NCI-H1092 (cell line): ENCODE data around the gene HSPA1L.

ENCODE experiments used
- DNase-seq: peaks from one replicate; lab custom pipeline; 2025; lab: John Stamatoyannopoulos, UW

HSPA1L gene

GRCh38 chr6:31781244-31782125, 33.6 kb downstream of the HSPA1L start:
- no peak for DNase-seq

- DNase-seq, result no peak
Measured at GRCh38 chr6:31780507-31781243, 34.4 kb downstream of the HSPA1L start.

DNA sequence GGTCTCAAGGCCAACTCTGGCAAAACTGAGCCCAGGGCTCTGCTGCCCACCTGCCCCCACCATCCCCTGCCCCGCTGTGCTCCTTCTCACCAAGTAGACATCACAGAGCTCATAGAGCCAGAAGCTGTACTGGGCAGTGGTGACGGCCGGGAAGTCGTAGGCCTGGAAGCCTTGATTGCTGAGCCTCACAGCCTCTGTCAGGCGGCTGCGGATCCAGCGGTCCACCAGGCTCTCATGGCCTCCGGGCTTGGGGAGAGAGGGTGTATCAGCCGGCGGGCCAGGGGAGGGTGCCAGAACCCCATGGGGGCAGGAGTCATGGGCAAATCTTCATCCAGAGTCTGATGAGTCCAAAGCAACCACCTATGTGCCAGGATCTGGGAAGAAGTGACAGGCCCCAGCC, 35.2 kb downstream of the HSPA1L start:
- DNase-seq, result no peak

- no peak for DNase-seq
Measured at GRCh38 chr6:31778999-31779885, 35.8 kb downstream of the HSPA1L start.

DNA sequence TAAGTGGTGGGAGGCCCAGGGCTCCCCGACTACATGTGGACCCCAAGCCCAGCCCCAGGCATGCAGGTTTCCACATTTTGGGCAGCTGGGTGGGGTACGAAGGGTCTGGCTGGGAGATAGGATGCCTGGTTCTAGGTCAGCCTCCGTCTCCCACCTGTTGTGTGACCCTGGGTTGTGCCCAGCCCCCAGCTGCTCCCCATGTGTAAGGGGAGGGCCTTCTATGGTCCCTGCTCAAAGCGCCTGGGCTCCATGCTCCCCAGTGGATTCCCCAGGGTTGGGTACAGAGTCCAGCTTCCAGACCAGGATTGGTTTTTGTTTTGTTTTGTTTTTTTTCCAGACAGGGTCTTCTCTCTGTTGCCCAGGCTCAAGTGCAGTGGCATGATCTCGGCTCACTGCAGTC, 36.9 kb downstream of the HSPA1L start:
- DNase-seq, result no peak

DNA sequence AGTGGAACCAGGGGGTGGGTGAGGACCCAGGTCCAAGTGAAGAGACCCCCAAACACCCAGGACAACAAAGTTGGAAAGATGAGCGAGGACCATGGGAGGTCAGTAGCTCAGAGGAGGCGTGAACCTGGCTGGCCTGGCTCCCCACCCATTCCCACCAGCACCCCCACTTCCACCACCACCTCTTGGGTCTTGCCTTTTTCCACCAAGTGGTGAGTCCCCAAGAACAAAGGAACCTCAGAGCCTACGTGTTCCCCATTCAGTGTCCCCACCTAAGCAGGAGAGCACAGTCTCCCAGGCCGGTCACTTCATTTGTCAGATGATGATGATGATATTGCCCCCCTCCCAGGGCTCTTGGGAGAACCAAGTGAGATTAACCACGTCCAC, 37.4 kb downstream of the HSPA1L start:
- DNase-seq, result no peak

- DNase-seq, result peak; percentile 9
Measured at GRCh38 chr6:31776989-31777666, 38.0 kb downstream of the HSPA1L start, which contains the start of gene VWA7. Gene VWA7 (minus strand): TSS chr6:31777328. CDS start chr6:31776779, 549 bp downstream.

DNA sequence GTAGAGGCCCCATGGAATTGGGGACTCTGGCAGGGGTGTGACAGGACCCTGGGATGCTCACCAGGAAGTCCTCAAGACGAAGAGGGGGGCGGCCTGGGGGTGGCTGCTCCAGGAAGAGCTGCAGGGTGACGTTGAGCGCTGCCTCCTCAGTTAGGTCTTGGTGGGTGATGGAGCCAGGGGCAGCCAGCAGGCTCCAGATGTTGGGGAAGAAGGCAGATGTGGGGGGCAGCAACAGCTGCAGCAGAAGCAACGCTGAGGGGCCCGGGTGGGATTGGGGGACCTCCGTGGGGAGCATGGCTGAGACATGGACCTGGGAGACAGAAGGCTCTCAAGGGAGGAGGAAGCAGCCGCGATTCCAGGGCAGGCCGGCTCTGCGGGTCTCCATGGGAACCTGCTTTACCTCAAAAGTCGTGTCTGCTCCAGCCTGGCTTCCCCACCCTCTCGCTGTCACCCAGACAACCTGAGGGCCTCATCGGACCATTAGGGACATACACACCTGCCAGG, 38.5 kb downstream of the HSPA1L start:
- no peak for DNase-seq

DNA sequence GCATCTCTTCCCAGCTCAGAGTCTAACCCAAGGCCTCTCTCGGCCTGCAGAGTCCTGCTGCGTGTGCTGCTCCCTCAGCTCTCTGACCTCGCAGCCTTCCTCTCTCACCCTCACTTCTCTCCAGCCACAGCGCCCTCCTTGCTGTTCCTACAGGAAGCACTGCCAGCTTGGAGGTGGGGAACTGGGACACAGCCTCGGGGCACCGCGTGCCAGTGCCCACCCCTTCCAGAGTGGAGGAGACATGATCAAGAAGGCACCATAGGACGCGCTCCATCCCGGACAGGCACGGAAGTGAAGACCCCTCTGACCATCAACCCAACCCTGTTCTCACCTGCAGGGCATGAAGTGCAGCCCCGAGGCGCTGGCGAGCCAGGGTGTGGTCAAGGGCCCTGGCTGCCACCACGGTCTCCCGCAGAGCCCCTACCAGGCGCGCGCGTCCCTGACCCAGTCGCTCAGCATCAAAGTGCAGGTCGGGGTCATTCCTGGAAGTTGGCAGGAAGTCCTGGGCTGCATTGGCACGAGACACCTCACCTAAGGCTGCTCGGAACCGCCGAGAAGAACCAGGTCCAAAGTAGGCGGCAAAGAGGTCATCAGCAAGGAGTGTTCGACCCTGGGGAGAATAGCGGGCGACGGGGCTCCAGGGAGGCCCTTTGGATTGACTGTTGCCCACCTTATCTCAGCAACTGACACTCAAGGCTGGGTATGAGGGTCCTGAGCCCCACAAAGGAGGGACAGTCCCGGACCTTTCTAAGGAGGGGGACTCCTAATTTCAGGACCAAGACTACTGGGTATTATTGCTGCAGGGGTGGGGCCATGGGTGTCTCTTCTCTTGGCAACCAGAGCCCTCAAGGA, 39.2 kb downstream of the HSPA1L start:
- DNase-seq, result no peak

DNA sequence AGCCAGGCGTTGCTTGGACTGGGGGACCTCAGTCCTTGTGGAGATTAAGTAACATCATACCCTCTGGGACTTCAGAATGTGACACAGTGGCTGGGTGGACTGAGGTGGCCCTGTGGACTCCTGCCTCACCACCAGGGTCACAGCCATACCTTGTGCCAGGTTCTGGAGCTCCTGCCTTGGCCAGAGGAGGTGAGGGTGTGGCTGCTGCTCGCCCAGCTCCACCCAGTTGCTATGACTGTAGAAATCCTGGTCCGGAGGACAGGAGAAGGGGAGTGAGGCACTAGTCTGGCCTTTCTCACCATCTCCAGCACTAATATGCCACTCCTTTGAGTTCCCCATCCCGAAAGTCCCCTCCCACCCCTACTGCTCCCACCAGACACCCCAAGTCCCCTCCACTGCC, 39.9 kb downstream of the HSPA1L start:
- DNase-seq, result no peak

DNA sequence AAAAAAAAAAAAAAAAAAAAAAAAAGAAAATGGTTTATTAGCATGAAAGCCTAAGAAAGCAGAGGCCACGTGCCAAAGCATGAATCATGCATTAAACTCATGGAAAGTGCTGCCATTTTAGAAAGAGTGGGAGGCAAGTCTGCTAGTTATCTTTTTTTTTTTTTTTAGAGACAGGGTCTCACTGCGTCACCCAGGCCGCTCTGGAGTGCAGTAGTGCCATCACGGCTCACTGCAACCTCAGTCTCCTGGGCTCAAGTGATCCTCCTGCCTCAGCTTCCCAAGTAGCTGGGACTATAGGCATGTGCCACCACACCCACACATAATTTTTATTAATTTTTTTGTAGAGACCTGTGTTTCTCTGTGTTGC, 43.1 kb downstream of the HSPA1L start:
- DNase-seq, result no peak

- no peak for DNase-seq
Measured at GRCh38 chr6:31770860-31771259, 44.2 kb downstream of the HSPA1L start.

GRCh38 chr6:31769684-31770371, 45.3 kb downstream of the HSPA1L start:
- DNase-seq, result no peak

- no peak for DNase-seq
Measured at GRCh38 chr6:31768363-31769257, 46.5 kb downstream of the HSPA1L start.

GRCh38 chr6:31767096-31767645, 47.9 kb downstream of the HSPA1L start:
- DNase-seq, result no peak

- no peak for DNase-seq
Measured at GRCh38 chr6:31765910-31766794, 48.9 kb downstream of the HSPA1L start.

- no peak for DNase-seq
Measured at GRCh38 chr6:31765559-31765909, 49.5 kb downstream of the HSPA1L start.

GRCh38 chr6:31764198-31764597, 50.9 kb downstream of the HSPA1L start:
- DNase-seq, result no peak
